Thymus (tissue), 11 donors: Measurements from ENCODE around the gene SUSD5. TPM values are rescaled to one million over a fixed set of nuclear protein-coding genes. Genes with fewer than 3 reads are reported as not detected.

Experiments
- DNase-seq, 9 donors: peaks; one replicate each; pipeline ENCODE4 v3.0.0-alpha.2; 2013; ENCODE audit warnings: low spot score in 9 of 9, low read depth in 6 of 9, missing footprints in 1 of 9
- H3K27ac ChIP-seq, 2 donors: one replicate each; pipeline ENCODE4 v1.5.1; 2013; ENCODE audit warnings: control low read depth in 1 of 2, low read depth in 1 of 2, low read length in 1 of 2, mild to moderate bottlenecking in 1 of 2, moderate library complexity in 1 of 2
- H3K27me3 ChIP-seq, 2 donors: one replicate each; pipeline ENCODE4 v1.5.1; 2013; ENCODE audit warnings: low read length in 1 of 2; ENCODE audit not compliant: control insufficient read depth in 2 of 2, insufficient read depth in 1 of 2
- H3K36me3 ChIP-seq, 2 donors: one replicate each; pipeline ENCODE4 v1.5.1; 2013; ENCODE audit warnings: low read length in 1 of 2, mild to moderate bottlenecking in 1 of 2, moderate library complexity in 1 of 2; ENCODE audit not compliant: control insufficient read depth in 2 of 2, insufficient read depth in 2 of 2
- H3K4me1 ChIP-seq, 2 donors: one replicate each; pipeline ENCODE4 v1.5.1; 2013; ENCODE audit warnings: low read length in 2 of 2; ENCODE audit not compliant: control insufficient read depth in 2 of 2, insufficient read depth in 2 of 2
- H3K4me3 ChIP-seq, 2 donors: one replicate each; pipeline ENCODE4 v1.5.1; 2013; ENCODE audit warnings: low read length in 2 of 2, control low read depth in 1 of 2, mild to moderate bottlenecking in 1 of 2
- H3K9me3 ChIP-seq, 2 donors: one replicate each; pipeline ENCODE4 v1.5.1; 2013; ENCODE audit warnings: low read length in 1 of 2, mild to moderate bottlenecking in 1 of 2; ENCODE audit not compliant: control insufficient read depth in 2 of 2, insufficient read depth in 1 of 2
- WGBS: extraction: QIAGEN DNeasy Blood & Tissue Kit; methylation state at CpG from one replicate; pipeline ENCODE4 v1.1.7; 2013; 5-methylcytosine and 5-hydroxymethylcytosine counted together
- polyA plus RNA-seq: library from polyadenylated mRNA; stranded (reverse); fragments of 200-250 nt; gene quantifications from one replicate; pipeline ENCODE4 v1.2.3, GENCODE V29; 2013
- total RNA-seq: library from RNA; stranded (reverse); fragments of 120-200 nt; gene quantifications from one replicate; pipeline ENCODE4 v1.2.4, GENCODE V29; 2013
- donor health status: healthy.

Gene SUSD5
- total and polyA plus RNA-seq, 2 donors = 0.14 to 2.5 TPM

GRCh38 chr3:33211444-33211843 lies 7.2 kb downstream of the SUSD5 start:
- Histone ChIP-seq H3K9me3 (no peaks in the 10 kb centered on the region), H3K4me1 (no peaks in the 10 kb centered on the region), H3K27ac (no peak overlapping the region), H3K4me3 (no peak overlapping the region), H3K27me3 (peaks cover 3 to 14% of the 10 kb centered on the region in 2 donors), H3K36me3 (no peaks in the 10 kb centered on the region)
- 96% methylated on average over 1 of the region's 1 CpG for WGBS
- no peak for DNase-seq

- no peaks in the 10 kb centered on the region for H3K9me3 ChIP-seq
- no peak overlapping the region for H3K4me3 ChIP-seq
- no peaks in the 10 kb centered on the region for H3K36me3 ChIP-seq
- H3K27me3 ChIP-seq = peaks cover 0 to 5% of the 10 kb centered on the region in 2 donors
- DNase-seq = no peak
- H3K4me1 ChIP-seq = no peaks in the 10 kb centered on the region
- no peak overlapping the region for H3K27ac ChIP-seq
These were observed 9.3 kb downstream of the SUSD5 start for GRCh38 chr3:33209357-33209756.

GRCh38 chr3:33202711-33203457 lies 15.7 kb downstream of the SUSD5 start:
- DNase-seq = no peak
- whole genome bisulfite sequencing = 86% methylated on average over 6 of the region's 6 CpGs
- H3K27me3 ChIP-seq = no peaks in the 10 kb centered on the region

GRCh38 chr3:33201195-33201594 lies 17.4 kb downstream of the SUSD5 start:
- H3K4me3 ChIP-seq = no peak overlapping the region

More at GRCh38 chr3:33202711-33203457, 15.7 kb downstream of the SUSD5 start:
- H3K9me3 ChIP-seq = no peaks in the 10 kb centered on the region
- no peak overlapping the region for H3K4me3 ChIP-seq
- no peaks in the 10 kb centered on the region for H3K4me1 ChIP-seq
- no peak overlapping the region for H3K27ac ChIP-seq
- no peaks in the 10 kb centered on the region for H3K36me3 ChIP-seq

GRCh38 chr3:33196538-33196937 lies 22.1 kb downstream of the SUSD5 start:
- no peaks in the 10 kb centered on the region for H3K9me3 ChIP-seq
- no peaks in the 10 kb centered on the region for H3K27me3 ChIP-seq
- H3K27ac ChIP-seq = no peak overlapping the region
- no peak overlapping the region for H3K4me3 ChIP-seq
- DNase-seq = no peak
- WGBS = 92% methylated on average over 3 of the region's 3 CpGs
- H3K4me1 ChIP-seq = no peaks in the 10 kb centered on the region
- no peaks in the 10 kb centered on the region for H3K36me3 ChIP-seq

More at GRCh38 chr3:33201195-33201594, 17.4 kb downstream of the SUSD5 start:
- 81% methylated on average over 3 of the region's 3 CpGs for WGBS
- H3K36me3 ChIP-seq = no peaks in the 10 kb centered on the region
- DNase-seq = no peak
- H3K9me3 ChIP-seq = no peaks in the 10 kb centered on the region
- H3K4me1 ChIP-seq = no peaks in the 10 kb centered on the region
- no peak overlapping the region for H3K27ac ChIP-seq
- no peaks in the 10 kb centered on the region for H3K27me3 ChIP-seq

GRCh38 chr3:33194303-33194702 lies 24.3 kb downstream of the SUSD5 start:
- H3K4me1 ChIP-seq = no peaks in the 10 kb centered on the region
- H3K27me3 ChIP-seq = no peaks in the 10 kb centered on the region
- WGBS = 96% methylated on average over 1 of the region's 1 CpG
- no peak overlapping the region for H3K4me3 ChIP-seq
- no peak for DNase-seq
- H3K27ac ChIP-seq = no peak overlapping the region
- H3K36me3 ChIP-seq = no peaks in the 10 kb centered on the region
- H3K9me3 ChIP-seq = no peaks in the 10 kb centered on the region

- Histone ChIP-seq H3K4me1 (no peaks in the 10 kb centered on the region), H3K4me3 (no peak overlapping the region), H3K36me3 (no peaks in the 10 kb centered on the region), H3K27ac (no peak overlapping the region), H3K27me3 (no peaks in the 10 kb centered on the region), H3K9me3 (no peaks in the 10 kb centered on the region)
- WGBS = 84% methylated on average over 3 of the region's 3 CpGs
- no peak for DNase-seq
These were observed 31.3 kb downstream of the SUSD5 start for GRCh38 chr3:33187368-33187634.

GRCh38 chr3:33186524-33187367 lies 31.9 kb downstream of the SUSD5 start:
- WGBS = 94% methylated on average over 13 of the region's 13 CpGs
- H3K27me3 ChIP-seq = no peaks in the 10 kb centered on the region
- H3K9me3 ChIP-seq = no peaks in the 10 kb centered on the region
- no peaks in the 10 kb centered on the region for H3K4me1 ChIP-seq
- H3K27ac ChIP-seq = no peak overlapping the region
- no peaks in the 10 kb centered on the region for H3K36me3 ChIP-seq
- no peak for DNase-seq
- no peak overlapping the region for H3K4me3 ChIP-seq

- Histone ChIP-seq H3K4me1 (no peaks in the 10 kb centered on the region), H3K27ac (no peak overlapping the region), H3K4me3 (no peak overlapping the region), H3K9me3 (no peaks in the 10 kb centered on the region), H3K27me3 (no peaks in the 10 kb centered on the region), H3K36me3 (no peaks in the 10 kb centered on the region)
- DNase-seq = no peak
- WGBS = 91% methylated on average over 2 of the region's 2 CpGs
These were observed 33.7 kb downstream of the SUSD5 start for GRCh38 chr3:33184863-33185262.
